Bone marrow (tissue), 2 donors: ENCODE data around the gene APELA.
"Not testable (repeated sequence)": the region's sequence is repeated elsewhere in the genome, so short reads cannot be mapped to it uniquely, and the experiment has no call there.

Source experiments
- DNase-seq, 2 donors: peaks; one replicate each; lab custom pipeline; 2025; lab: John Stamatoyannopoulos, UW

APELA gene

DNA sequence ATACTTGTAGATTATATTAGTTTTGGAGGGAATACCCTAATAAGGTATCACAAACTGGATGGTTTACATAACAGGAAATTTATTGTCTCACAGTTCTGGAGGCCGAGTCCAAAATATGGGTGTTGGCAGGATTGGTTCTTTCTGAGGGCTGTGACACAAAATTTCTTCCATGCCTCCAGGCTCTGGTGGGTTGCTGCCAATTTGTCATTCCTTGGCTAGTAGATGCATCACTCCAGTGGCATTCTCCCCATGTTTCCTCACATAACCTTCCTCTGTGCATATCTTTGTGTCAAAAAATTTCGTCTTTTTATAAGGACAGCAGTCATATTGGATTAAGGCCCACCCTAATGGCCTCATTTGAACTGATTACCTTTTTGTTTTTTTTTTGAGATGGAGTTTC lies 49.3 kb downstream of the APELA start:
- no peak for DNase-seq

DNA sequence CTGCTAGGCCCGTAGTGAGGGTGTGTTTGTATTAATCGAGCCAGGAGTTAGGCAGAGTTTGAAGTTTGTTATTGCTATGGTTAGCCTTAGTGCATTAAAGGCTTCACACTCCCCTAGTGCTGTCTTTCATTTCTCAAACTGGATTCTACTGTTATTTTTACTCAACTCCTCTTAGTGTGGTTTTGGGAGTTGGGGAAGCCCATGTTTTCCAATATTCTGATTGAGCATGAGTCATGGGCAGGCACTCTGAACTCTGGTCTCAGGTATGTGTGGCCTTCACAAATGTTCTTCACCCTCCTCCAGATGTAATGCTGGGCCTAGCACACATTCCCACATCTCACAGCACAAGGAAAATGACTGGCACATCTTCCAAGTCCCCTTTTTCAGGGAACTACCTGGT lies 50.1 kb downstream of the APELA start:
- DNase-seq: not testable (repeated sequence)

- DNase-seq: no peak
These were observed 53.7 kb downstream of the APELA start for GRCh38 chr4:164930647-164931046.

DNA sequence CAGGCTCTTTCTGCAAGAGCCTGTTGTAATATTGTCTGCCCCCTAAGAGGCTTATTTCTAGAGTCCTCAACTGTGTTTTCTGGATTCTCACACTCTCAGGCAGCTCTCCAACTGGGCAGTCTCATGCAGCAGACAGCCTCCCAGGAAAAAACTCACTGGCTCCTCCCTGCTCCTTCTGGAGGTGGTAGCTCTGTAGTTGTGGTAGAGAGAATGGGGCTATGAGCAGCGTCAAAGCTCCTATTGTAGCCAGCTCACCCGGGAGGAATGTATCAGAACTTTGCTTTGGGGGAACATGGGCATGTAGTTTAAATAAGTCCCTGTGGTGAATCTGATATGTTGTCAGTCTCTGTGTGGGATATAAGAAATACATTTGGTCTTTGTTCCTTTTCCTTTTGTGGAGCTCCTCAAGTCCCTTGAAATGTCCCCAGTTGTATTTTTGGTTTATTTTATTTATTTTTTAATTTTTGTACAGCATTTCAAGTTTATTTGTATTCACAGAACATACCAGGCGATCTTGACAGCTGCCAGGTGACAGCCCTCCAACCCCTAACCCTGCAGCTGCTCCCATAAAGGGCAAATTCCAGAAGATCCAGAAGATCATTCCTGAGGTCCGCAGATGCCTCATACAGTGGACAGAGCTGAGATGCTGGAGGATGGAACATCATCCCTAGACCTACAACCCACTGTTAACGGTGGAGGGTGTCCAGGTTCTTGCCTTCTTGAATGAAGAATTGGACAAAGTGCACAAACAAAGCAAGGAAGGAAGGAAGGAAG lies 54.8 kb downstream of the APELA start:
- no peak for DNase-seq

DNA sequence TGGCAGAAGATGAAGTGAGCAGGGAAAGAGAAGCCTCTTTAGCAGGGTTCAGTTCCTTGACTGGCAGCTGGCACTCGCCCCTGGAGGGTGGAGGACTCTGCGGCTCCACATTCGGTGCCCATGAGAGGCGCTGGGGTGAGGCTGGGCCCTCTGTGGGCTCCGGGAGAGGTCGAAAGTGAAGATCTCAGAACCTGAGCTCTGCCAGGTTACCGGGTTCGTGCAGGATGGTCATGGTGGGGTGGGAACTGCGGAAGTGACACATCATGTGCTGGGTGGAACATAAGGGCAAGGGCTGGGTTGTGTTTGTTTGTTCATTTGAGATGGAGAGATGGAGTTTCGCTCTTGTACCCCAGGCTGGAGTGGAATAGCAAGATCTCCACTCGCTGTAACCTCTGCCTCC lies 56.3 kb downstream of the APELA start:
- DNase-seq: no peak

GRCh38 chr4:164935363-164935762 lies 58.4 kb downstream of the APELA start:
- DNase-seq: no peak

GRCh38 chr4:164935865-164936606 lies 59.1 kb downstream of the APELA start:
- not testable (repeated sequence) for DNase-seq

DNA sequence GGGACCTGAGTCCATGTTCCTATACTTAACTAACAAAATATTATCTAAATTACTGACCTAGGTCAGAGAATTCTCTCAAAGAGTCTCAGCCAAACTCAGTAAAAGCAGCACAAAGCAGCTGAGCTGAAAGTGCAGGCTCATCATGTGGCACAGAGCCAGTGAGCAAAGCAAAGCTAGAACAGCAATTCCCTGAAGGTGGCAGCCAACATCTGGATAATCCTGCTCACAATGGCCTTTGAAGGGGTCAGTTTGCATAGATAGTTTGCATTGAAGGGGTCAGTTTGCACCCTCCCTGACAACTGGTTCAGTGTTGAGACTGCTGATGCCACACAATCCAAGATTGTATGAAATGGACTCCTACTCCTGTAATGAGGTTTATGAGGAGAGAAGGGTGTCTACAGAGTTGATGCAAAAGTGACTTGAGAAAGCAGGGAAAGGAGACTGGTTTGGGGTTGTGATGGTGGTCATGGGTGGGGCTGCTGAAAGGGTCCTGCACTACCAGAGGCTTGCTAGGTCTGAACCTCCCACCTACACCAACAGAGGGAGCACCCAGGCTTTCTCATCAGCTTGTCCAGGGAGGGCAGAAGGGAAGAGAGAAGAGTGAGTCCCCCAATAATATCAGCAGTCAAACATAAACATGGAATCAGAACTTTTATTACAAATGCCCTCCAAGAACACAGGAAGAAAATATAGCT lies 60.7 kb downstream of the APELA start:
- DNase-seq: no peak

DNA sequence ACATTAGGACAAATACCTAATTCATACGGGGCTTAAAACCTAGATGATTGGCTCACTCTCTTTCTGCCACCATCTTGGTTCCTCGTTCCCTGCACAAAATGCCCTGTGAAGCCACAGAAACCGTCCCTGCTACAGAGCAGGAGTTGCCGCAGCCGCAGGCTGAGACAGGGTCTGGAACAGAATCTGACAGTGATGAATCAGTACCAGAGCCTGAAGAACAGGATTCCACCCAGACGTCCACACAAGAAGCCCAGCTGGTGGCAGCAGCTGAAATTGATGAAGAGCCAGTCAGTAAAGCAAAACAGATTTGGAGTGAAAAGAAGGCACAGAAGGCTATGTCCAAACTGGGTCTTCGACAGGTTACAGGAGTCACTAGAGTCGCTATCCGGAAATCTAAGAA lies 66.2 kb downstream of the APELA start:
- DNase-seq: no peak

GRCh38 chr4:164945146-164945545 lies 68.2 kb downstream of the APELA start:
- DNase-seq: no peak

GRCh38 chr4:164946810-164947209 lies 69.8 kb downstream of the APELA start:
- DNase-seq: no peak
